GM18867 (cell line): ENCODE measurements around the gene NLRC3.
A peak's percentile ranks its signal among the peaks of the same experiment; 100 is the strongest.

Experiments
- ATAC-seq: cut with Tn5 transposase; IDR thresholded peaks from one replicate; pipeline ENCODE4 v1.9.1; 2021; ENCODE audit warnings: mild to moderate bottlenecking, moderate library complexity; ENCODE audit not compliant: unreplicated experiment

Gene NLRC3

DNA sequence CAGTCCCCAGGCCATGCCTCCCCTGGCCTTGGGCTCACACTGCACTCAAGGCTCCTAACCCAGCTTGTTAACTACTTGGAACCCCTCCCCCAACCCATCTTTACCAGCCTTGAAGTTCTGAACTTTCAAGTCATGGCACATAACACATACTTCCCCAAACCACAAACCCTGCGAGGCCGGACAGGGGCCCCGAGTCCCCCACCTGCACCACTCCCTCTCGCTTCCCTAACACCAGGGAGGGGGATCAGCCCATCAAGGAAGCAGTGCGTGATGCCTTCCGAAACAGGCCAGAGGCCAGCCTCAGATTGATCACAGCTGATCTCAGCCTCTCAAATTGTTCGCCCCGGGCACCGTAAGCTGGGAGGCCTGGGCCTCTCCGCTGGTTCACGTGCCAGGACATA, 3.0 kb upstream of the NLRC3 start:
- no peak for ATAC-seq

DNA sequence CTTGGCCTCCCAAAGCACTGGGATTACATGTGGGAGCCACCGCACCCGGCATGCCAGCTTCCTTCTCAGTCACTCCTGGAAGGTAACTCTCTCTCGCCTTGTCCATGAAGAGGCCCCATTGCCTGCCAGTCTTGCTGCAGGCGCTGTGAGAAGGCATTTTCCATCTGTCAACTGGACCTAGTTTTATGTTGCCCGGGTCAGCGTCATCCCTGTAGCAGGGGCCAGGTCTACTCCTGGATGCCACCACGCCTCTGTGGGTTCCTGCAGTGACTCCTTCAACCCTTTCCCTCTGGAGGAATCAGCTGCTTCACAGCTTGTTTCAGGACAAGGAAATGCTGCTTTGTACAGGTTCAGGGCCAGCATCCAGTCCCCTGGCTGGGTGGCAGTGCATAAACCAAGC, 2.6 kb upstream of the NLRC3 start:
- no peak for ATAC-seq

DNA sequence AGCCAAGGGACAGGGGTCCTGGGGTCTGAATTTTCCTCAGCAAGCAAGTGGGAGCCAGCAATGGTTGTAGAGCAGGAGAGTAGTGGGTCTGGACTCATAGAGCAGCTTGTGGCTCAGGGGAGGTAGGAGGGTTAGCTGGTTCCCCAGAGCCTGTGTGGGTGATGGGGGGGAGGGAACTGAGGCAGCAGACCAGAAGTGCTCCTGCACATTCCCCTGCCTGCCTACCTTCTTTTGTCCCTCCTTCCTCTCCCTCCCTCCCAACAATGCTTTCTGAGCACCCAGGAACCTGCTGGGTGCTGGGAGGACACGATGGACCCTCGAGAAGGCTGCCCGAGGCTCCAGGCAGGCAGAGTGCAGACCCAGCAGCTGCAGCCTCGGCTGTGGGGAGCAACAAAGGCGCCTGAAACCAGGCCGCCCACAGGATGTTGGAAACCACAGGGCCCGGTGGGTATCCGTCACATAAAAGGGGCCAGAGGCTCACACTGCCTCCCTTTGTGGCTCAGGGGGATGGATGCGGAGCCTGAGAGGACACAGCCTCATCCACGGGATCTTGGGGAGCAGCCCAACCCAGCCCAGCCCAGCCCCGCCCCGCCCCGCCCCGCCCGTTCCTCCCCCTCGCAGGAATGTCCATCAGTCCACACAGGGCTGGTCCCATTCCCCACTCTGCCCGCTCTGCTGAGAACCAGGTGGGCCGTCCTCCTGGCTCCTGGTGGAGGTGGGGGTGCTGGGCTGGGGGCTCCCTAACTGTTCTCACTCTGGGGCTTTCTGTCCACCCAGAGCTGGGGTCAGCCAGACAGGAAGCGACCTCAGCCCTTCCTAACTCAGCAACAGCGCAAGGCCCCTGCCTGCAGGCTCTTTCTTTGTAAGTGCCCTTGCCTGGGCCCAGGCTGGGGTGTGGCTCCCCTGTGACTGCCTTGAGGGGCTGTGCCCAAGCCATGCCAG, 1.7 kb upstream of the NLRC3 start:
- peak; percentile 59 for ATAC-seq

DNA sequence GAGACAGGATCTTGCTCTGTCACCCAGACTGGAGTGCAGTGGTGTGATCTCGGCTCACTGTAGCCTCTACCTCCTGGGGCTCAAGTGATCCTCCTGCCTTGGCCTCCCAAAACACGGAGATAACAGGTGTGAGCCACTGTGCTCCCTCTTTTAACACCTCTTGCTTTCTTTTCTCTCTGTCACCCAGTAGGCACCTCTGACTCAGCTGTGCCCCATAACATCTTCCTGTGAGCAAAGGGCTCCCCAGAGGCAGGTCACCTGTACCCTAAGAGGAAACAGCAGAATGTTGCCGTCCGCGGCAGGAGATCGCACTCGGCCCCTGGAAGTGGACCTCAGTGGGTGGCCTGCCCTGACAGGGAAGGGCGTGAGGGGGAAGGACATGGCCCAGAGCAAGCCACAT, 918 bp upstream of the NLRC3 start:
- peak; percentile 23 for ATAC-seq

DNA sequence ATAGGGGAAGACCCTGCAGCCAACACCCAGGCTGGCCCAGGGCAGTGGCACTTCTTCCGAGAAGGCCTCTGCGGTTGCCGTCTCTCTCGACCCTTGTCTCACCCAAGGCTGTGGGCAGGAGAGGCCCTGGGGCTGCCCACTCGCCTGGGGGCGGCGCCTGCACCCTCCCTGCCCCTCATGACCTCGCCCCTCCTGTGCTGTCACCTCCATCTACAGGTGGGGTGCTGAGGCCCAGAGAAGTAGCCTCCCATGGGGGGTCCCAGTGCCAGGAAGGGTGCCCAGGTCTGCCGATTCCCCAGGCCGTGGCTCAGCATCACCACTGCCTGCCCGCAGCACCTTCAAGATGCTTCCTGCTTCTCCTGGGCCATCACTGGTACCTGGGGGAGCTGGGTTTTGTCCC, 992 bp downstream of the NLRC3 start:
- no peak for ATAC-seq

DNA sequence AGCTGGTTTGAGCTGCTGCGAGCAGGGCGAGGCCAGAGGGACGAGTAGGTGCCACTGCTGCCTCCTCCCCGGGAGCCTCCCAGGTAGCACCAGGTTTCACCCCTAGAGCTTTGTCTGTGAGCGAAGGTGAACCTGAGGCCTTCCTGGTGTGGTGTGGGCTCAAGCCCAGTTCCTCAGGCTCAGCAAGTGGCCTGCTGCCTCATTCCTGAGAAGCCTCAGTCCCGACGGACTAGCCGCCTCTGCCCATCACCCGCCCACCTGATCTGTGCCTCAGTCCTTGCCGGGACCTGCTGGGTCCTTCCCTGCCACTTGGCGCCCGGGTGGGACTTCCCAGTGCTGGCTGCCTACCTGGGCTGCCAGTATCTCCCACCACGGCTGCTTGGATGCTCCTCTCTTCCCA, 1.7 kb downstream of the NLRC3 start:
- no peak for ATAC-seq

DNA sequence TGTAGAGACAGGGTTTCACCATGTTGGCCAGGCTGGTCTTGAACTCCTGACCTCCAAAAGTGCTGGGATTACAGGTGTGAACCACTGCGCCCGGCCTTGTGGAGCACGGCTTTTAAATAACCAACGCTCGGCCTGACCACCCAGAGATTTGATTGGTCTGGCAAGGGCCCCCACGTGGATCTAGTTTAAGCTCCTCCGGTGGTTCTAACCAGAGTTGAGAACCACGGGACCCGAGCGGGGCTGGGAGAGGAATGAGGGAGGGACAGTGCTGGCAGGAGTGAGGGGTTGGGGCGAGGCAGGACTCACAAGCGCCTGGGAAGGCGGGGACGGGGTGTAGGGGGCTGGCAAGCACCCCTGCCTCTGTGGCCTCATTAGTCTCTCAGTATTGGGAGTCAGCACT, 3.0 kb downstream of the NLRC3 start:
- no peak for ATAC-seq

DNA sequence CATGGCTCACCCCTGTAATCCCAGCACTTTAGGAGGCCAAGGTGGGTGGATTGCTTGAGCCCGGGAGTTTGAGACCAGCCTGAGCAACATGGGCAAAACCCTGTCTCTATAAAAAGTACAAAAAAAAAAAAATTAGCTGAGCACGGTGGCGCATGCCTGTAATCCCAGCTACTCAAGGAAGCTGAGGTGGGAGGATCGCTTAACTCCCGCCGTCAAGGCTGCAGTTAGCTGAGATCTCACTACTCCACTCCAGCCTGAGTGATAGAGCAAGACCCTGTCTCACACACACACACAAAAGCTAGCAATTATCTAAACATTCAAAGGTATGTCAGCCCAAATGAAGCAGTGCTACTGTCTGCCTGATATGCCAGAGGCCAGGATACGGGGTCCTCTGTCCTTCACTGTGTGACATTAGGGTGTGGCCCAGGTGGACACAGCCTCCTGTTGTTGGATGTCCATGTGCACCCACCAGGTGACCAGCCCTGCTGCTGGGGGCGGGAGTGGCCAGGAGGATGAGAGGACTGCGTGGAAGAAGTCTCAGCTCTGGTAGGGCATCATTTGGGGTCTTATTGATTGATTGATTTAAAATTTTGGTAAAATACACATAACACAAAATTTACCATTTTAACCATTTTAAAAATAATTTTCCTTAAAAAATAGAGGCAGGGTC, 3.9 kb downstream of the NLRC3 start:
- no peak for ATAC-seq

DNA sequence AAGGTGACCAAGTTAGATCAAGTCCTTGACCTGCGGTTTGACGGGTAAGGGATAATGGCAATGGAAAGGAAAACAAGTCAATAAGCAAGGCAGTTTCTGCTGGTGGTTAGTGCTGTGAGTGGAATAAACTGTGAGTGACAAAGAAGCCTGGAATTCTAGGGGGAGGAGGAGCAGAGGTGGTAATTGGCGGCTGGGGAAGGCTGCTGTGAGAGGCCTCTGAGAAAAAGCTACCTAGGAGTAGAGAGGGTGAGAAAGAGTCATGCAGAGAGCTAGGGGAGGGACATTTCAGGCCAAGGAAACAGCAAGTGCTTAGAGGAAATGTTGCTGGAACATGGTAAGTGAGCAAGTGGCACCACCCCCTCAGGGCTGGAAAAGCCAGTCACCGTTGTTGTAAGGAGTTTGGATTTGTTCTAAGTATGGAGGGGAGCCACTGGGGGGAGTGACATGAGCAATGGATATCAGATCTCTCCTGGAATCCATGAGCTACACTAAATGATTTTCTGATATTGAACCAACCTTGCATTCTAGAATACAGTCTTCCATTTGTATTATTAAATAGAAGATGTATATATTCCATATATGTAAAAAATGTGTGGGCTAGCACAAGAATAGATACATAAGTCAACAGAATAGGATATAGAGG, 6.7 kb downstream of the NLRC3 start:
- ATAC-seq: no peak

DNA sequence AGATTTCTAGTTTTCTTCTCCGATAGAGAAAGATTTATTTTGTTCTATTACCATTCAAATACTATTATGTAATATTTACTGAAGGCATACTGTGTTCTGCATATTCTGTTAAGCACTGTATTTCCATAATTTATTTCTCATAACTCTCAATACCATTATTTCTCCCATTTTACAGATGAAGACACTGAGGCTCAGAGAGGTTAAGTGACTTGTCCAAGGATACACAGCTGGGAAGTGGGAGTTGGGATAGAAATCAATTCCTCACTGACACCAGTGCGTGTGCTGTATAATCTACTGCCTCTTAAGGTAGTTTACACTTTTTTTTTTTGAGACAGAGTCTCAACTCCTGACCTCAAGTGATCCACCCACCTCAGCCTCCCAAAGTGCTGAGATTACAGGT, 7.4 kb downstream of the NLRC3 start:
- ATAC-seq: no peak

DNA sequence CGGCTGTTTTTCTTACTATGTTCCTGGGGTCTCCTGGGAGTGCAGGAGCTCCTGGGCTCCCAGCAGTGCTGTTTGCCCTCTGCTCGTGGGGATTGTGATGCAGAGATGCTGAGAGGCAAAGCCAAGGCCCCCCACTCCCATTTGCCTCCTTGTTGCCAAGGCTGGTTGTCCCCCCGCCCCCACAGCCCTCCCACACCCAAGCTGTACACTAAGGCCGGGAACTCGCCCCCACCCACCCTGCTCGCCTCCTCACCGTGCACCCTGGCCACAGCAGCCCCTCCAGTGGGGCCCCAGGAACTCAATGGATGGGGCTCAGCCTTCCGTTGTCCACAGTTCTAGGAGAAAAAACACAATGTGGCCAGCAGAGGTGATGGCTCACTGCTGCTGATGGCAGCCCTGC, 10.2 kb downstream of the NLRC3 start:
- ATAC-seq: no peak

DNA sequence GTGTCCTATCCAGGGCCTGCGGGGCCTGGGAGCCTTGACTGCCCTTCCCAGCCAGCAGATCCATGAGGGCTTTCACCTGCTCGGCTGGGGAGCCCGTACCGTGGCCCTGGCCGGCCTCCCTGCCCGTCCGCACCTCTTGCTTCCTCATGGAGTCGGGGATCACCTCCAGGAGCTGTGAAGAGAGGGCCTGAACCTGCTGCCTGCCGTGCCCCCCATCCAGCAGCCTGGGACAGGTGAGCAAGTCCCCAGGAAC, 12.4 kb downstream of the NLRC3 start:
- no peak for ATAC-seq

DNA sequence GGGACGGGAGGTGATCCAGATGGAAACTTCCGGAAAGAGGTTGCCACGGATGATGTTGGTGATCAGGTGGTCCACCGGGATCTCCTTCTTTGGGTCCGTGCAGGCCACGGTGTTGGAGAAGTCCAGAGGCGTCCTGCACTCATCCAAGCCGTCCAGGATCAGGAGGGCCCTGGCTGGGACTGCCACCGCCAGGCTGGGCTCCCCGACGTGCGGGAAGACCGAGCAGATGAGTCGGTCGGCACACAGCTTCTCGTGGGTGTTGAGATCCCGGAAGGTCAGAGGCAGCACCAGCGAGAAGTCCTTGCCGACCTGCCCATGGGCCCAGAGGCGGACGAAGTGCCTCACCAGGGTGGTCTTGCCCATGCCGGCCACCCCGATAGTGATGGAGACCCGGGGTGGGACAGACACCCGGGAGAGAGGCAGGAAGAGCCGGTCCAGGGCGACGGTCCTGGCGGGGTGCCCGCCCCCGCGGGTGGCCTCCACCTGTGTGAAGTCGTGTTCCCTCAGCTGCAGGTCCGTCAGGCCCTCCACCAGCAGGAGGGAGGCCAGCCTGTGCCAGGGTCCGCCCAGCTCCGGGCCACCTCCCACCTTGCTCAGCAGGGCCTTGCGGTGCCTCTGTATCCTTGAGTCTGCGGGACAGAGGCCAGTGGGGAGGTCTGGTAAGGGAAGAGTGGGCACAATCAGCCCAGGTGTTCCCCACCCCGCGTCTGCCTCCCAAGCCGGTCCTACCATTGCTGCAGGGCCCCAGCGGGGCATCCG, 12.9 kb downstream of the NLRC3 start:
- ATAC-seq: no peak

DNA sequence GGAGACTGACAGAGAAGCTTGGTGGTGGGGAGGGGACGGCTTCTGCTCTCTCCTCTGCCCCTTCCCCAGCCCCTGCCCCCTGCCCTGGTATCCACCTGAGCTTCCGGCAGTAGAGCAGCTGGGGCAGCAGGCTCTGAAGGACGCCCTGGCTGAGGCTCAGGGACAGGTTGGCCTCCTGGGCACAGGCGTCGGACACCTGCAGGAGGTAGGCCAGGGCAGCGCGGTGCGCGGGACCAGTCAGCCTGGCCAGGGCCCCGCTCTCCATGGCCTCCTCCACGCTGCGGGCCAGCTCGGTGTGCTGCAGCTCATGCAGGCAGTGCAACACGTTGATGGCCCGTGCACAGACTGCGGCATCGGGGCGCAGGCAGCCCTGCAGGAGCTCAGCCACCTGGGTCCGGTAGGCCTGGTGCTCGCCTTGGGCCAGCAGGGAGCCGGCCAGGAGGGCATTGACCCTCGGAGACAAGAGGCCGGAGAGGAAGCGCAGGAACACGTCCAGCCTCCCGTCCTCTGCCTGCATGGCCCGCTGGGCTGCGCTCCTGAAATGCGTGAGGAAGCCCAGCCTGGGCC, 14.2 kb downstream of the NLRC3 start:
- no peak for ATAC-seq

DNA sequence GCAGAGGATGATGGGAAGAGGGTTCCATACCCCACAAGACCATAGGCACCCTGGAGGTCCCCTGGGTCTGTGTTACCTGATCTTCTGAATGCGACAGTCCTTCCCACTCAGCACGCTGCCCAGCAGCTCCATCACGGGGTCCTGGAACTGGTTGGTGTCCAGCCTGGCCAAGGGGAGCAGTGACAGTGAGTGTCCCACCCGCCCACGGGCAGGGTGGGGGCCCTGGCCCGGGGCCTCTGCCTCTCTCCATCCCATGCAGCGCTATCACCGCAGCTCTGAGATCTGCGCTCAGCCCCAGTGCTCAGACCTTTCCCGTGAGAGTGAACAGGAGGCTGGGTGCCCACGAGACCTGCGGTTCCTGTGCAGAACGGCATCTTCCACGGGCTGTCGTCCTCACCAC, 15.6 kb downstream of the NLRC3 start:
- no peak for ATAC-seq

DNA sequence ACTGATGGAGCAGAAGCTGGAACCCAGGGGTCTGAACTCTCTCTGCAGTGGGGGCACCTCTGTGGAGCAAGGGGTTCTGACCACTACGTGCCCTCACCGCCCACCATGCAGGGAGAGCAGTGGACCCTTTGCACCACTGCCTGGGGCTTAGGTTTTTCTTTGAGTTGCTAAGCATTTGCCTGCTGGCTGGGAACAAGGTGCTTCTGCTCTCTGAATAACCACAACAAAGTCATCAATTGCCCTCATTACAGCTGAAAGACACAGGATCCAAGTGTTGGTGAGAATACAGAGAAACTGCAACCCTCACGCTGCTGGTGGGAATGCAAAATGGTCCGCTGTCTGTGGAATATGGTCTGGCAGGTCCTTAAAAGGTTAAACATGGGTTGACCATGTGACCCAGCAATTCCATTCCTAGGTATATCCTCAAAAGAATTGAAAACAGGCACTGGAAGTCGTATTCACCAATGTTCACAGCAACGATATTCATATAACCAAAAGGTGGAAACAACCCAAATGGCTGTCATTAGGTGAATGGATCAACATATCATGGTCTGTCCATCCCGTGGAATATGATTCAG, 22.8 kb downstream of the NLRC3 start:
- no peak for ATAC-seq

DNA sequence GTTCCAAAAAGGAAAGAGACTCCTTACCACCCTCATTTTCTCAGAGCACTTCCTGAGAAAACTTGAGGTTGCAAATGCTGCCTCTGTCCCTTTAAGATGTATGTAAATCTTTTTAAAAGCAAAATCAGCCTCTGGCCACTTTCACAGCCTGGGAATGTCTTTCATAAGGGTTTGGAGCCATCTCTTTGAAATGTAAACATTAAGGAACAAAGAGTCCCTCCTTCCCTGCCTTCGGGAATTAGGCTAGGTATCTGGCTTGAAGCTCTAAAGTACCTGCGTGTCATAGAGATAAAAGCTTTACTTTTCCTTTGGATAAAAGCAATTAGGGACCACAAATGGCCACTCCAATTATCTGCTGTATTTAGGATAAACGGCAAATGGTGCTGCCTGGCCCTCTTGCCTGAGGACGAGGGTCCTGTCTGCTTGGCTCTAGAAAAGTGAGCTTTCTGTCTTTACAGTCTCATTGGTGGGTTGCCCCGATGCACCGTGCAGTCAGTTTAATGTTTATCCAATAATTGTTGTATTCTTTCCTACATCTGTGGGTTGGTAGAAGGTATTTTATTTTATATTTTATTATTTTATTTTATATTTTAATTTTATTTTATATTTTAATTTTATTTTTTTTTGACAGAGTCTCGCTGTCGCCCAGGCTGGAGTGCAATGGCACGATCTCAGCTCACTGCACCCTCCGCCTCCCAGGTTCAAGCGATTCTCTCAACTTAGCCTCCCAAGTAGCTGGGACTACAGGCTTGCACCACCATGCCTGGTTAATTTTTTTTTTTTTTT, 23.9 kb downstream of the NLRC3 start:
- ATAC-seq: no peak

DNA sequence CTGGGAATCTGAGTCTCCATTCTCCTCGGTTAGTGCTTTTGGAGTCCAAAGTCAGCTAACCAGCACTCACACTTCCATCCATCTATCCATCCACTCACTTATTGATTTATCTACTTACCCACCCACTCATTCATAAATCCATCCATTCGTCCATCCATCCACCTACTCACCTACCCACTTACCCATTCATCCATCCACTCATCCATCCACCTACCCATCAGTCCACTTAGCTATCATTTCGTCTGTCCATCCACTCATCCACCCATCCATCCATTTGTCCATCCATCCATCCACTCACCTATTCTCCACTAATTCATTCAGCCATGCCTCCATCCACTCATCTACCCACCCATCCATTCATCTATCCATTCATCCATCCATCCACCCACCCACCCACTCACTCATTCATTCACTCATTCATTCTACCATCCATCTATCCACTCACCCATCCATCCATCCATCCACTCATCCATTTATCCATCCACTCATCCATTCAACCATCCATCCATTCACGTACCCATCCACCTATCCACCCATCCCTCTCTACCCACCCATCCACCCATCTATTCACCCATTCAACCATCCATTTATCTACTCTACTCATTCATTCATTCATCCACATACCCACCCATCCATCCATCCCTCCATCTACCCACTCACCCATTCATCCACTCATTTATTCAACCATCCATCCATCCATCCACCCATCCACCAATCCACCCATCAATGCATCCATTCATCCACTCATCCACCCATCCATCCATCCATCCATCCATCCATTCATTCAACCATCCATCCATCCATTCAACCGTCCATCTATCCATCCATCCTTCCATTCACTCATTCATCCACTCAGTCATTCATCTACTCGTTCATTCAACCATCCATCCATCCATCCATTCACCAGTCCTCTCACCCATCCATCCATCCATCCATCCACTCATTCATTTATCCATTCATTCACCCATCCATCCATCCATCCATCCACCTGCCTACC, 26.1 kb downstream of the NLRC3 start:
- no peak for ATAC-seq

DNA sequence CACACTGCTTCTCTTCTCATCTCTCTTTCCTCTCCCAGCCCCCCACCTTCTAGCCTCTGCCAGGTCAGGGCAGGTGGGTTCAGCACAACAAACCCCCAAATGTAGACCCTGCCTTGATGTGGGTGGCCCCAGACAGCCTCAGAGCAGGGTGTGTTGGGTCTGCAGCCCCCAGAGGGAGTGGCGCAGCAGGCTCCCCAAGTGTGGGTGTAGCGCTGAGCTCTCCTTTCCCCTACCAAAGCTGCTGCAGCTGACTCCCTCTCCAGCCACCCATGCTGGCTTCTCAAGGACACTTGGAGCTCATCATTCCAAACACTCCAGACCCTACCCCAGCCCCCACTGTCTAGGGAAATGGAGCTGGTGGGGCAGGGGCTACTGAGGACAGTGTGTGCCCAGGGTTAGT, 27.3 kb downstream of the NLRC3 start:
- no peak for ATAC-seq
